Immature natural killer cell (primary cell): ENCODE data around the gene CCDC200. TPM values are rescaled to one million over a fixed set of nuclear protein-coding genes. Genes with fewer than 3 reads are reported as not detected.
"Not testable (repeated sequence)": the region's sequence is repeated elsewhere in the genome, so short reads cannot be mapped to it uniquely, and the experiment has no call there.

Source experiments
- DNase-seq, 3 donors: peaks; one replicate each; pipeline ENCODE4 v3.0.0; 2022; ENCODE audit warnings: mixed read lengths in 1 of 3
- H3K27ac Mint-ChIP-seq, 6 donors: one replicate each; pipeline ENCODE4 v1.8.0; 2020; ENCODE audit warnings: mixed read lengths in 6 of 6, mild to moderate bottlenecking in 5 of 6, inconsistent platforms in 4 of 6, moderate library complexity in 3 of 6
- H3K27me3 Mint-ChIP-seq, 3 donors: one replicate each; pipeline ENCODE4 v1.8.0; 2020 to 2021; ENCODE audit warnings: low read depth in 3 of 3, mild to moderate bottlenecking in 3 of 3, mixed read lengths in 3 of 3, moderate library complexity in 3 of 3, inconsistent platforms in 1 of 3
- H3K36me3 Mint-ChIP-seq, 3 donors: one replicate each; pipeline ENCODE4 v1.8.0; 2020; ENCODE audit warnings: mixed read lengths in 3 of 3, inconsistent platforms in 2 of 3, mild to moderate bottlenecking in 2 of 3
- H3K4me1 Mint-ChIP-seq, 2 donors: one replicate each; pipeline ENCODE4 v1.8.0; 2020; ENCODE audit warnings: inconsistent platforms in 2 of 2, mild to moderate bottlenecking in 2 of 2, mixed read lengths in 2 of 2, moderate library complexity in 1 of 2
- H3K4me3 Mint-ChIP-seq, 5 donors: one replicate each; pipeline ENCODE4 v1.8.0; 2020; ENCODE audit warnings: mild to moderate bottlenecking in 5 of 5, mixed read lengths in 5 of 5, inconsistent platforms in 3 of 5, moderate library complexity in 3 of 5
- H3K9me3 Mint-ChIP-seq, 6 donors: one replicate each; pipeline ENCODE4 v1.8.0; 2020; ENCODE audit warnings: mild to moderate bottlenecking in 6 of 6, mixed read lengths in 6 of 6, inconsistent platforms in 4 of 6, moderate library complexity in 3 of 6
- polyA plus RNA-seq, 3 donors: library from polyadenylated mRNA; unstranded; fragments of 300-500 nt; fragmentation: Illumina TruSeq; gene quantifications; one replicate each; pipeline ENCODE4 v1.2.3, GENCODE V29; 2021

The CCDC200 gene
- polyA plus RNA-seq, 3 donors from 2014 or later, result 1.2 TPM; not detected in 2

GRCh38 chr17:43211123-43211479, 17.3 kb downstream of the CCDC200 start:
- Mint-ChIP-seq H3K4me3 (peak overlapping the region; percentile 95 to 100 (median 100)), H3K27ac (peak overlapping the region; percentile 96 to 99 (median 98)), H3K9me3 (no peaks in the 10 kb centered on the region), H3K36me3 (peaks cover 8 to 23% (median 9%) of the 10 kb centered on the region in 3 donors), H3K27me3 (peaks cover 0 to 2% (median 0%) of the 10 kb centered on the region in 3 donors), H3K4me1 (peaks cover 34 to 47% of the 10 kb centered on the region in 2 donors)
- no peak for DNase-seq

GRCh38 chr17:43210576-43210975, 17.8 kb downstream of the CCDC200 start:
- peak overlapping the region; percentile 95 to 100 (median 100) for H3K4me3 Mint-ChIP-seq
- H3K36me3 Mint-ChIP-seq, result peaks cover 8 to 19% (median 9%) of the 10 kb centered on the region in 3 donors
- peaks cover 0 to 2% (median 0%) of the 10 kb centered on the region in 3 donors for H3K27me3 Mint-ChIP-seq
- peak overlapping the region; percentile 96 to 99 (median 98) for H3K27ac Mint-ChIP-seq
- H3K4me1 Mint-ChIP-seq, result peaks cover 34 to 43% of the 10 kb centered on the region in 2 donors
- no peak for DNase-seq
- H3K9me3 Mint-ChIP-seq, result no peaks in the 10 kb centered on the region

- H3K9me3 Mint-ChIP-seq, H3K27ac Mint-ChIP-seq, H3K4me1 Mint-ChIP-seq, H3K4me3 Mint-ChIP-seq, DNase-seq, H3K27me3 Mint-ChIP-seq: not testable (repeated sequence)
- H3K36me3 Mint-ChIP-seq, result peaks cover 25 to 46% (median 32%) of the 10 kb centered on the region in 3 donors
Observed at GRCh38 chr17:43203013-43203412, 25.4 kb downstream of the CCDC200 start.

GRCh38 chr17:43200127-43200526, 28.3 kb downstream of the CCDC200 start:
- no peak overlapping the region for H3K27ac Mint-ChIP-seq
- H3K27me3 Mint-ChIP-seq, result no peaks in the 10 kb centered on the region
- H3K36me3 Mint-ChIP-seq, result peaks cover 30 to 51% (median 33%) of the 10 kb centered on the region in 3 donors
- H3K4me1 Mint-ChIP-seq, result peaks cover 0 to 1% of the 10 kb centered on the region in 2 donors
- no peak overlapping the region for H3K4me3 Mint-ChIP-seq
- no peak for DNase-seq
- H3K9me3 Mint-ChIP-seq, result no peaks in the 10 kb centered on the region

GRCh38 chr17:43199633-43200032, 28.8 kb downstream of the CCDC200 start:
- no peaks in the 10 kb centered on the region for H3K27me3 Mint-ChIP-seq
- no peak for DNase-seq
- H3K36me3 Mint-ChIP-seq, result peaks cover 31 to 52% (median 33%) of the 10 kb centered on the region in 3 donors
- no peaks in the 10 kb centered on the region for H3K4me1 Mint-ChIP-seq
- H3K4me3 Mint-ChIP-seq, result no peak overlapping the region
- H3K27ac Mint-ChIP-seq, result no peak overlapping the region
- H3K9me3 Mint-ChIP-seq, result no peaks in the 10 kb centered on the region

- peak overlapping the region in 1 of 6 donors; percentile 29 for H3K27ac Mint-ChIP-seq
- peaks cover 0 to 4% of the 10 kb centered on the region in 2 donors for H3K4me1 Mint-ChIP-seq
- H3K36me3 Mint-ChIP-seq, result peaks cover 24 to 62% (median 36%) of the 10 kb centered on the region in 3 donors
- no peak overlapping the region for H3K4me3 Mint-ChIP-seq
- no peaks in the 10 kb centered on the region for H3K9me3 Mint-ChIP-seq
- H3K27me3 Mint-ChIP-seq, result no peaks in the 10 kb centered on the region
- no peak for DNase-seq
Observed at GRCh38 chr17:43193251-43193650, 35.2 kb downstream of the CCDC200 start.

- peak overlapping the region in 1 of 6 donors; percentile 34 for H3K27ac Mint-ChIP-seq
- H3K36me3 Mint-ChIP-seq, result peaks cover 8 to 38% (median 18%) of the 10 kb centered on the region in 3 donors
Observed at GRCh38 chr17:43186656-43187055, 41.8 kb downstream of the CCDC200 start.

GRCh38 chr17:43183921-43184320, 44.5 kb downstream of the CCDC200 start:
- Mint-ChIP-seq H3K4me1 (no peaks in the 10 kb centered on the region), H3K36me3 (peaks cover 9 to 18% (median 10%) of the 10 kb centered on the region in 3 donors), H3K27me3 (no peaks in the 10 kb centered on the region), H3K27ac (no peak overlapping the region), H3K4me3 (no peak overlapping the region), H3K9me3 (no peaks in the 10 kb centered on the region)
- DNase-seq, result no peak

More at GRCh38 chr17:43186656-43187055, 41.8 kb downstream of the CCDC200 start:
- DNase-seq, H3K9me3 Mint-ChIP-seq, H3K27me3 Mint-ChIP-seq, H3K4me3 Mint-ChIP-seq, H3K4me1 Mint-ChIP-seq: not testable (repeated sequence)

- peak overlapping the region in 5 of 6 donors; percentile 69 to 91 (median 80) for H3K27ac Mint-ChIP-seq
- H3K9me3 Mint-ChIP-seq, result no peaks in the 10 kb centered on the region
- H3K36me3 Mint-ChIP-seq, result peaks cover 0 to 22% (median 19%) of the 10 kb centered on the region in 3 donors
- no peaks in the 10 kb centered on the region for H3K27me3 Mint-ChIP-seq
- H3K4me3 Mint-ChIP-seq, result peak overlapping the region in 2 of 5 donors; percentile 6 to 37
- peaks cover 32 to 47% of the 10 kb centered on the region in 2 donors for H3K4me1 Mint-ChIP-seq
- DNase-seq, result no peak
Observed at GRCh38 chr17:43176119-43176570, 52.3 kb downstream of the CCDC200 start.

- Mint-ChIP-seq H3K27me3 (no peaks in the 10 kb centered on the region), H3K9me3 (no peaks in the 10 kb centered on the region), H3K4me3 (peak overlapping the region in 1 of 5 donors; percentile 35), H3K27ac (peak overlapping the region in 4 of 6 donors; percentile 69 to 91 (median 80)), H3K4me1 (peaks cover 32 to 47% of the 10 kb centered on the region in 2 donors), H3K36me3 (peaks cover 0 to 22% (median 19%) of the 10 kb centered on the region in 3 donors)
- DNase-seq, result no peak
Observed at GRCh38 chr17:43175213-43176118, 53.0 kb downstream of the CCDC200 start.

GRCh38 chr17:43171586-43172487, 56.6 kb downstream of the CCDC200 start:
- H3K27me3 Mint-ChIP-seq, result no peaks in the 10 kb centered on the region
- peak; percentile 6 to 11 (median 6) for DNase-seq
- H3K9me3 Mint-ChIP-seq, result no peaks in the 10 kb centered on the region
- H3K36me3 Mint-ChIP-seq, result peaks cover 0 to 15% (median 6%) of the 10 kb centered on the region in 3 donors
- H3K4me3 Mint-ChIP-seq, result no peak overlapping the region
- H3K27ac Mint-ChIP-seq, result no peak overlapping the region
- peaks cover 24 to 36% of the 10 kb centered on the region in 2 donors for H3K4me1 Mint-ChIP-seq
